H9 (cell line): ENCODE results near the gene PREP. TPM values are rescaled to one million over a fixed set of nuclear protein-coding genes. Genes with fewer than 3 reads are reported as not detected.

Experiments
- DNase-seq: peaks from one replicate; pipeline ENCODE4 v3.0.0-alpha.2; 2017
- H2AFZ ChIP-seq: one replicate; pipeline ENCODE4 v1.6.1; 2013; ENCODE audit warnings: mild to moderate bottlenecking, low read length, control low read depth, moderate library complexity
- H2AK5ac ChIP-seq: 2 replicates; pipeline ENCODE4 v1.6.1; 2013; ENCODE audit warnings: low read length, control low read depth, mixed read lengths; ENCODE audit not compliant: insufficient read length
- H2BK120ac ChIP-seq: one replicate; pipeline ENCODE4 v1.6.1; 2013; ENCODE audit warnings: low read depth, mild to moderate bottlenecking, low read length, control low read depth, inconsistent platforms; ENCODE audit not compliant: poor library complexity, severe bottlenecking
- H2BK12ac ChIP-seq: 2 replicates; pipeline ENCODE4 v1.6.1; 2013; ENCODE audit warnings: low read length, control low read depth, mixed read lengths, low read depth; ENCODE audit not compliant: insufficient read length
- H2BK15ac ChIP-seq: 2 replicates; pipeline ENCODE4 v1.6.1; 2013; ENCODE audit warnings: low read depth, low read length, control low read depth
- H2BK20ac ChIP-seq: one replicate; pipeline ENCODE4 v1.6.1; 2013; ENCODE audit warnings: low read depth, mild to moderate bottlenecking, low read length, control low read depth, inconsistent platforms; ENCODE audit not compliant: poor library complexity, severe bottlenecking
- H2BK5ac ChIP-seq: 2 replicates; pipeline ENCODE4 v1.6.1; 2013; ENCODE audit warnings: low read length, control low read depth, mixed read lengths; ENCODE audit not compliant: insufficient read length
- H3K14ac ChIP-seq: 2 replicates; pipeline ENCODE4 v1.6.1; 2013; ENCODE audit warnings: low read length, control low read depth; ENCODE audit not compliant: insufficient read depth
- H3K18ac ChIP-seq: 2 replicates; pipeline ENCODE4 v1.6.1; 2013; ENCODE audit warnings: low read depth, mild to moderate bottlenecking, mixed read lengths, low read length, control low read depth; ENCODE audit not compliant: insufficient read length
- H3K23ac ChIP-seq: 2 replicates; pipeline ENCODE4 v1.6.1; 2013; ENCODE audit warnings: low read length, control low read depth, mixed read lengths, low read depth; ENCODE audit not compliant: insufficient read length
- H3K23me2 ChIP-seq: 2 replicates; pipeline ENCODE4 v1.6.1; 2013; ENCODE audit warnings: low read depth, mild to moderate bottlenecking, mixed read lengths, low read length, control low read depth; ENCODE audit not compliant: insufficient read length, poor library complexity, severe bottlenecking
- H3K27ac ChIP-seq: 2 replicates; pipeline ENCODE4 v1.5.1; 2013; ENCODE audit warnings: low read length, control low read depth, mixed read lengths, low read depth; ENCODE audit not compliant: insufficient read length
- H3K27me3 ChIP-seq: 2 replicates; pipeline ENCODE4 v1.6.1; 2013; ENCODE audit warnings: low read length, control low read depth, inconsistent platforms; ENCODE audit not compliant: insufficient read depth
- H3K4ac ChIP-seq: 2 replicates; pipeline ENCODE4 v1.6.1; 2013; ENCODE audit warnings: low read depth, mild to moderate bottlenecking, control low read depth, inconsistent platforms, low read length, moderate library complexity
- H3K4me1 ChIP-seq: 2 replicates; pipeline ENCODE4 v1.6.1; 2013; ENCODE audit warnings: low read length, control low read depth, inconsistent platforms; ENCODE audit not compliant: insufficient read depth
- H3K4me2 ChIP-seq: 2 replicates; pipeline ENCODE4 v1.6.1; 2013; ENCODE audit warnings: low read length, control low read depth, mixed read lengths; ENCODE audit not compliant: insufficient read length, insufficient read depth
- H3K56ac ChIP-seq: 2 replicates; pipeline ENCODE4 v1.6.1; 2013; ENCODE audit warnings: low read depth, mild to moderate bottlenecking, mixed read lengths, low read length, control low read depth; ENCODE audit not compliant: insufficient read length
- H3K79me1 ChIP-seq: 2 replicates; pipeline ENCODE4 v1.6.1; 2013; ENCODE audit warnings: low read depth, mild to moderate bottlenecking, moderate library complexity, low read length, control low read depth, inconsistent platforms; ENCODE audit not compliant: insufficient read depth, poor library complexity, severe bottlenecking
- H3K79me2 ChIP-seq: 2 replicates; pipeline ENCODE4 v1.6.1; 2013; ENCODE audit warnings: low read length, control low read depth, inconsistent platforms; ENCODE audit not compliant: insufficient read depth
- H3K9ac ChIP-seq: 2 replicates; pipeline ENCODE4 v1.6.1; 2013; ENCODE audit warnings: low read length, control low read depth, mixed read lengths; ENCODE audit not compliant: insufficient read length; ENCODE audit errors: extremely low read depth
- H3K9me3 ChIP-seq: one replicate; pipeline ENCODE4 v1.6.1; 2013; ENCODE audit warnings: low read depth, low read length, inconsistent platforms; ENCODE audit not compliant: control insufficient read depth
- H3T11ph ChIP-seq: one replicate; pipeline ENCODE4 v1.6.1; 2013; ENCODE audit warnings: mild to moderate bottlenecking, low read length, control low read depth, inconsistent platforms
- H4K20me1 ChIP-seq: one replicate; pipeline ENCODE4 v1.6.1; 2013; ENCODE audit not compliant: control insufficient read depth, insufficient read length, insufficient read depth
- H4K5ac ChIP-seq: 2 replicates; pipeline ENCODE4 v1.6.1; 2013; ENCODE audit warnings: low read depth, mild to moderate bottlenecking, mixed read lengths, low read length, control low read depth; ENCODE audit not compliant: insufficient read length
- H4K8ac ChIP-seq: replicated peaks from 2 replicates; pipeline ENCODE4 v1.6.1; 2013; ENCODE audit warnings: low read length, control low read depth, mixed read lengths, low read depth; ENCODE audit not compliant: insufficient read length
- H4K91ac ChIP-seq: 2 replicates; pipeline ENCODE4 v1.6.1; 2013; ENCODE audit warnings: low read depth, mild to moderate bottlenecking, moderate library complexity, mixed read lengths, low read length, control low read depth; ENCODE audit not compliant: insufficient read length
- H3K27ac Mint-ChIP-seq, 3 experiments: 2 replicates in 2 of 3; 3 replicates in 1 of 3; pipeline ENCODE4 v1.8.0; 2020 to 2021; ENCODE audit warnings: mixed read lengths in 3 of 3, mild to moderate bottlenecking in 1 of 3, moderate library complexity in 1 of 3
- H3K27me3 Mint-ChIP-seq: 2 replicates; pipeline ENCODE4 v1.8.0; 2021; ENCODE audit warnings: low read depth, mild to moderate bottlenecking, moderate library complexity, mixed read lengths
- H3K36me3 Mint-ChIP-seq, 3 experiments: 2 replicates in 2 of 3; 3 replicates in 1 of 3; pipeline ENCODE4 v1.8.0; 2020 to 2021; ENCODE audit warnings: low read depth in 3 of 3, mixed read lengths in 3 of 3; ENCODE audit not compliant: insufficient read depth in 1 of 3
- H3K4me1 Mint-ChIP-seq, 2 experiments: 2 replicates each; pipeline ENCODE4 v1.8.0; 2020; ENCODE audit warnings: mixed read lengths in 2 of 2
- H3K4me3 Mint-ChIP-seq, 2 experiments: 2 replicates in 1 of 2; 3 replicates in 1 of 2; pipeline ENCODE4 v1.8.0; 2020 to 2021; ENCODE audit warnings: mild to moderate bottlenecking in 2 of 2, mixed read lengths in 2 of 2, moderate library complexity in 1 of 2
- H3K9me3 Mint-ChIP-seq, 2 experiments: 2 replicates in 1 of 2; 3 replicates in 1 of 2; pipeline ENCODE4 v1.8.0; 2020; ENCODE audit warnings: mild to moderate bottlenecking in 2 of 2, mixed read lengths in 2 of 2, moderate library complexity in 1 of 2
- WGBS: extraction: QIAGEN DNeasy Blood & Tissue Kit; methylation state at CpG from one replicate; pipeline ENCODE4 v1.1.7; 2013; ENCODE audit warnings: missing lambda C conversion rate, low lambda C conversion rate, mixed read lengths; ENCODE audit not compliant: insufficient read length; ENCODE audit errors: extremely low coverage; 5-methylcytosine and 5-hydroxymethylcytosine counted together
- total RNA-seq: library from RNA; stranded (reverse); gene quantifications from 2 replicates; pipeline ENCODE4 v1.2.1, GENCODE V29; 2021
- TF ChIP-seq, protein P1 (sequence below): fragments of 200-600 bp; sonication (generic); conservative IDR thresholded peaks from 3 replicates; pipeline ENCODE4 v1.8.0; 2021; ENCODE audit warnings: antibody characterized with exemption, mild to moderate bottlenecking

PREP gene
- total RNA-seq, 1 experiment from 2014 or later = 54.0 TPM

DNA sequence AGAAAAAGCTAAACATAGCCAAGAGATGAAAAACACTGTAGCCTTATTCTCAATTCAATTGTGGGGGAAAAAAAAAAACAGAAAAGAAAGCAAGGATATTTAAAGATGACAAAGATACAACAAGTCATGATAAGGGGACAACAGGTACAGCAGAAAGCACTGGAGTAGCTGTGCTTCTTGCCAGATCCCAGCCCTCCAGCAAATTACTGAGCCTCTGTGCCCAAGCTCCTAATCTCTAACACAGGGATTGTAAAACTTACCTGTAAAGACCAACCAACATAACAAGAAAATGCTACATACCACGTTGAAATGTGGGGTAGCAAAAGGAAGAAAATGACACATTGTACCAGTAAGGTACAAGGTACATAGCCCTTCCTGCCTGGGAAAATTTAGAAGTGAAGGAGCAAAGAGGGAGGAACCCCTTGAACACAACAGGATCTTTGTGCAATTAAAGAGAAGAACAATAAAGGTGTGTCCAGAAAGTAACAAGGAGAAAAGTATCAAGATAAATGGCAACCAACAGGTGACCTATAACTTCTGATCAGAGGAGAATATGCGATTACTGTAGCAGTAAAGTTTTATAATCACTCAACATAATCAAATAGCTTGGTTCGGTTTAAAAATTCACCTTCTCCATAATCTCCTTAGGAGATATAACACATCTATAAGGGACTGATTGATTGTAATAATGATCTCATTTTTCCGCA, 30.6 kb downstream of the PREP start:
- Histone ChIP-seq H3K79me1 (no peaks in the 10 kb centered on the region), H4K91ac (no peak overlapping the region), H2BK12ac (no peak overlapping the region), H3K23ac (no peak overlapping the region), H3K4me1 (no peaks in the 10 kb centered on the region), H2BK15ac (no peak overlapping the region), H3K18ac (no peak overlapping the region), H3K14ac (no peak overlapping the region), H4K8ac (no peak overlapping the region), H3K27me3 (no peaks in the 10 kb centered on the region), H4K5ac (no peak overlapping the region), H3K23me2 (no peaks in the 10 kb centered on the region), H3K9ac (no peak overlapping the region), H2BK120ac (no peak overlapping the region), H3K4me2 (no peak overlapping the region), H2AFZ (no peak overlapping the region), H2AK5ac (no peak overlapping the region), H3K4ac (no peak overlapping the region), H3K9me3 (no peaks in the 10 kb centered on the region), H2BK5ac (no peak overlapping the region), H4K20me1 (no peaks in the 10 kb centered on the region), H3K27ac (no peak overlapping the region), H3T11ph (no peak overlapping the region), H3K79me2 (no peaks in the 10 kb centered on the region), H3K56ac (no peak overlapping the region), H2BK20ac (no peak overlapping the region)
- H3K4me1 Mint-ChIP-seq = no peaks in the 10 kb centered on the region; a peak in 1 of 4 replicates
- H3K27ac Mint-ChIP-seq = no peak overlapping the region; a peak in 1 of 7 replicates
- DNase-seq = no peak
- WGBS = no CpG with 5 or more reads among the region's 4 CpGs
- no peaks in the 10 kb centered on the region for H3K27me3 Mint-ChIP-seq
- H3K36me3 Mint-ChIP-seq = peaks cover 19 to 43% (median 34%) of the 10 kb centered on the region in 3 experiments
- TF ChIP-seq, protein P1, sequence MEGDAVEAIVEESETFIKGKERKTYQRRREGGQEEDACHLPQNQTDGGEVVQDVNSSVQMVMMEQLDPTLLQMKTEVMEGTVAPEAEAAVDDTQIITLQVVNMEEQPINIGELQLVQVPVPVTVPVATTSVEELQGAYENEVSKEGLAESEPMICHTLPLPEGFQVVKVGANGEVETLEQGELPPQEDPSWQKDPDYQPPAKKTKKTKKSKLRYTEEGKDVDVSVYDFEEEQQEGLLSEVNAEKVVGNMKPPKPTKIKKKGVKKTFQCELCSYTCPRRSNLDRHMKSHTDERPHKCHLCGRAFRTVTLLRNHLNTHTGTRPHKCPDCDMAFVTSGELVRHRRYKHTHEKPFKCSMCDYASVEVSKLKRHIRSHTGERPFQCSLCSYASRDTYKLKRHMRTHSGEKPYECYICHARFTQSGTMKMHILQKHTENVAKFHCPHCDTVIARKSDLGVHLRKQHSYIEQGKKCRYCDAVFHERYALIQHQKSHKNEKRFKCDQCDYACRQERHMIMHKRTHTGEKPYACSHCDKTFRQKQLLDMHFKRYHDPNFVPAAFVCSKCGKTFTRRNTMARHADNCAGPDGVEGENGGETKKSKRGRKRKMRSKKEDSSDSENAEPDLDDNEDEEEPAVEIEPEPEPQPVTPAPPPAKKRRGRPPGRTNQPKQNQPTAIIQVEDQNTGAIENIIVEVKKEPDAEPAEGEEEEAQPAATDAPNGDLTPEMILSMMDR = no peak
- no peaks in the 10 kb centered on the region for H3K9me3 Mint-ChIP-seq
- no peak overlapping the region for H3K4me3 Mint-ChIP-seq
